Activated CD8-positive, alpha-beta T cell treated with anti-CD3 and anti-CD28 coated beads, Interleukin-2, amount 10 ng/mL, durations not matched to agents 7 days and 5 days (primary cell): ENCODE results near the gene C1orf50. TPM values are rescaled to one million over a fixed set of nuclear protein-coding genes. Genes with fewer than 3 reads are reported as not detected.
"Not testable (repeated sequence)": the region's sequence is repeated elsewhere in the genome, so short reads cannot be mapped to it uniquely, and the experiment has no call there.

ENCODE experiments used
- ATAC-seq: fragments of 150-1000 bp; cut with Tn5 transposase; one replicate; pipeline ENCODE4 v1.10.0; 2021; ENCODE audit warnings: moderate library complexity
- CTCF ChIA-PET: fragments of 350-600 bp; sonication (Branson Sonifier 250); formaldehyde crosslinking; loops from one replicate; lab custom pipeline; 2021; ENCODE audit warnings: antibody characterized with exemption; lab: Charles Lee
- POLR2A ChIA-PET: fragments of 350-600 bp; sonication (Branson Sonifier 250); formaldehyde crosslinking; loops from one replicate; lab custom pipeline; 2021; ENCODE audit warnings: antibody characterized with exemption; lab: Charles Lee
- DNase-seq: peaks from one replicate; pipeline ENCODE4 v3.0.0-alpha.2; 2020
- H3K27ac Mint-ChIP-seq: one replicate; pipeline ENCODE4 v1.8.0; 2021; ENCODE audit warnings: mild to moderate bottlenecking, mixed read lengths
- H3K27me3 Mint-ChIP-seq: one replicate; pipeline ENCODE4 v1.8.0; 2021; ENCODE audit warnings: low read depth, mixed read lengths
- H3K36me3 Mint-ChIP-seq: one replicate; pipeline ENCODE4 v1.8.0; 2021; ENCODE audit warnings: low read depth, mixed read lengths
- H3K4me1 Mint-ChIP-seq: one replicate; pipeline ENCODE4 v1.8.0; 2021; ENCODE audit warnings: low read depth, mixed read lengths
- H3K4me3 Mint-ChIP-seq: one replicate; pipeline ENCODE4 v1.8.0; 2021; ENCODE audit warnings: mild to moderate bottlenecking, mixed read lengths
- H3K9me3 Mint-ChIP-seq: one replicate; pipeline ENCODE4 v1.8.0; 2022; ENCODE audit warnings: mixed read lengths; ENCODE audit not compliant: insufficient read depth
- total RNA-seq, 2 experiments: library from RNA; stranded (reverse); gene quantifications; one replicate each; pipeline ENCODE4 v1.2.3, GENCODE V29; 2021

The C1orf50 gene
- 1 to 10 TPM; 6.3 to 6.7 TPM for total RNA-seq

DNA sequence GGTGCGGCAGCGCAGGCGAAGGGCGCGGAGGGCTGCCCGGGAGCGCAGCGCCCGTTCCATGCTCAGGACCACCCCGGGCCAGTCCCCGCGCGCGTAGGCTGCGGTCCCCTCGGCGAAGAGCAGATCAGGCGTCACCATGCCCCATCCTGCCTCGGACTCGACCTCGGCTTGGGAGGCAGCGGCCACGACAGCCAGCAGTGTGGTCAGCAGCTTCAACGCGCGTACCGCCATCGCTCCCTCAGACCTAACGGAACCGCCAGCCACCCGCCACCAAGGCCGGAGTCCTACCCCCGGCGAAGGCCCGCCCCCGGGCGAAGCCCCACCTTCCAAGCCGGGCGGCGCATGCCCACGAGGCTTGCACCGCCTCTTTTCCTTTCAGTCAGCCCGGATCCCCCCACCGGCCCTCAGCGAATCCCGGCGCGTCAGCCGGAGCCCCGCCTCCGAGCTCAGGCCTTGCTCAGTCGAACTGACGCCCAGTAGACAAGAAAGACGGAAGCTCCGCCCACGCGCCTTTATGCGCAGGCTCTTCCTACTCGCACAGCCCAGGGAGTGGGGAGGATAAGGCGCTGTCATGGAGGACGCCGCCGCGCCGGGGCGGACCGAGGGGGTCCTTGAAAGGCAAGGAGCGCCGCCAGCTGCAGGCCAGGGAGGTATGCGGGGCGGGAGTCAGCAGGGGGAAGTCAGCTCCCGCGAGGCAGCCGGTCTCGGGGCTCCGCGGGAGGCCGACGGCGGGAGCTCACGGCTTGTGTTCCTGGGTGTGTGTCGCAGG is at the start of gene C1orf50, which contains the start of gene P3H1:
Gene C1orf50, plus strand, starts transcription at position 509 of the 769 bp plus-strand sequence. Its CDS starts 63 bp downstream, at position 572.
Gene P3H1, minus strand, starts transcription at position 288 of the 769 bp plus-strand sequence. Its CDS starts 57 bp downstream, at position 231.
- DNase-seq: peak; percentile 100
- Mint-ChIP-seq H3K9me3 (no peaks in the 10 kb centered on the region), H3K4me3 (no peak within 1 kb of the TSS), H3K27ac (peak within 1 kb of the TSS; percentile 96), H3K4me1 (peaks cover 31% of the 10 kb centered on the region), H3K27me3 (no peaks in the 10 kb centered on the region), H3K36me3 (peaks cover 26% of the 10 kb centered on the region)
- ATAC-seq: peak; percentile 96
- ChIA-PET POLR2A (interaction anchor here (0.6 to 2.8 kb wide), 32 partner anchors 9 to 602 kb away, joined by 3 to 36 read pairs (median 5); partner anchors contain the start of genes ERMAP, FOXJ3, PPIH and SVBP), CTCF (interaction anchor here (0.6 to 5.9 kb wide), 26 partner anchors 9 to 593 kb away, joined by 3 to 90 read pairs (median 5); partner anchors contain the start of genes PPCS, PPIH and ZNF691)

DNA sequence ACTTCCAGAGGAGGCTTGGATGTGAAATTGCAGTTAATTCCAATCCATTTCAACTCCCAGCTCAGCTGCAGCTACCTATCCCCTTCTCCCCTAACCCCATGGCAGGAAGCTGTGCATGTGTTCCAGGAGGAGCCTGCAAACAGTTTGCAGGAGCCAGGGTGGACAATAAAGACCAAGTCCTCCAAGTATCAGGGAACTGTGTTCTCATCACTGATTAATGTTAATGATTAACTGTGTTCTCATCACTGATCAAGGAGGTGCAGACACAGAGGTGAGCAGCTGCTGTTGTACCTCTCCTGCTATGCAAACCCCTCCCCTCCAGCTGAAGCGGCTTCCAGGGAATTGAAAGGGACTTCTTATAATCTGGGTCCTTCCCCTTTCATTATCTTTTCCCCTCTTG is 46.2 kb upstream of the C1orf50 start:
- no peaks in the 10 kb centered on the region for H3K27me3 Mint-ChIP-seq
- H3K27ac Mint-ChIP-seq: no peak overlapping the region
- ChIA-PET POLR2A (no interaction called here), CTCF (interaction anchor here (0.6 kb wide), 1 partner anchor 1945 kb away, joined by 3 read pairs; no protein-coding TSS in a partner anchor)
- peaks cover 23% of the 10 kb centered on the region for H3K36me3 Mint-ChIP-seq
- no peaks in the 10 kb centered on the region for H3K9me3 Mint-ChIP-seq
- H3K4me3 Mint-ChIP-seq: no peak overlapping the region
- H3K4me1 Mint-ChIP-seq: no peaks in the 10 kb centered on the region
- DNase-seq (no peak), ATAC-seq (no peak)

DNA sequence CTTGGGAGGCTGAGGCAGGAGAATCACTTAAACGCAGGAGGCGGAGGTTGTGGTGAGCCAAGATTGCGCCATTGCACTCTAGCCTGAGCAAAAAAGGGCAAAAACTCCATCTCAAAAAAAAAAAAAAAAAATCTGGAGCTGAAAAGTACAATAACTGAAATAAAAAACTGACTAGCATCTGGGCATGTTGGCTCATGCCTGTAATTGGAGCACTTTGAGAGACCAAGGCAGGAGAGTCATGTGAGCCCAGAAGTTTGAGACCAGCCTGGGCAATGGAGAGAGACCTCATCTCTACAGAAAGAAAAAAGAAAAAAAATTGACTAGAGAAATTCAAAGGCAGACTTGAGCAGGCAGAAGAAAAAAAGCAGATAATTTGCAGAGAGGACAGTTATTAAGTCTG is 45.1 kb upstream of the C1orf50 start:
- Mint-ChIP-seq H3K27ac (no peak overlapping the region), H3K9me3 (no peaks in the 10 kb centered on the region), H3K4me3 (no peak overlapping the region), H3K27me3 (no peaks in the 10 kb centered on the region), H3K36me3 (peaks cover 17% of the 10 kb centered on the region), H3K4me1 (no peaks in the 10 kb centered on the region)
- ChIA-PET POLR2A (interaction anchor here (0.6 kb wide), 1 partner anchor 1149 kb away, joined by 3 read pairs; no protein-coding TSS in a partner anchor), CTCF (interaction anchor here (0.7 kb wide), 1 partner anchor 1716 kb away, joined by 3 read pairs; no protein-coding TSS in a partner anchor)
- no peak for ATAC-seq
- no peak for DNase-seq

DNA sequence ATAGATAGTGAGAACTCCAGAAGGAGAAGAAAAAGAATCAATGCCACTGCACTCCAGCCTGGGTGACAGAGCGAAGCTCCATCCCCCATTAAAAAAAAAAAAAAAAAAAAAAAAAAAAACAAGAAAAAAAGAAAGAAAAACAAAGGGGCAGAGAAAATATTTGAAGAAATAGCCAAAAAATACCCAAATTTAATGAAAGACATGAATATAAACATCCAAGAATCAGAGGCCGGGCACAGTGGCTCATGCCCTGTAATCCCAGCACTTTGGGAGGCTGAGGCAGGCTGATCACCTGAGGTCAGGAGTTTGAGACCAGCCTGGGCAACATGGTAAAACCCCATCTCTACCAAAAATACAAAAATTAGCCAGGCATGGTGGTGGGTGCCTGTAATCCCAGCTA is 44.6 kb upstream of the C1orf50 start:
- H3K27me3 Mint-ChIP-seq, H3K9me3 Mint-ChIP-seq, H3K4me3 Mint-ChIP-seq, H3K4me1 Mint-ChIP-seq, DNase-seq, H3K27ac Mint-ChIP-seq, ATAC-seq: not testable (repeated sequence)
- ChIA-PET POLR2A (interaction anchor here (0.6 kb wide), 2 partner anchors 39 to 1148 kb away, joined by 3 read pairs; no protein-coding TSS in a partner anchor), CTCF (interaction anchor here (1.0 kb wide), 1 partner anchor 44 kb away, joined by 3 read pairs; the partner anchor contains the start of gene P3H1)
- peaks cover 13% of the 10 kb centered on the region for H3K36me3 Mint-ChIP-seq

DNA sequence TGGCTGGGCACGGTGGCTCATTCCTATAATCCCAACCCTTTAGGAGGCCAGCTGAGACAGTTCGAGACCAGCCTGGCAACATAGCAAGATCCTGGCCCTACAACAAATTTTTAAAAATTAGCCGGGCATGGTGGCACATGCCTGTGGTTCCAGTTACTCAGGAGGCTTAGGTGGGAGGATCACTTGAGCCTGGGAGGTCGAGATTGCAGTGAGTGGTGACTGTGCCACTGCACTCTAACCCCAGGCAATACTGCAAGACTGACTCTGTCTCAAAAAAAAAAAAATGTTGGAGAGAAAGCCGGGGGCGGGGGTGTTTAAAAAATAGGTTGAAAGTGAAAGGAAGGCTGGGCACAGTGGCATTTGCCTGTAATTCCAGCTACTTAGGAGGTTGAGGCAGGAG is 43.5 kb upstream of the C1orf50 start:
- no peak for ATAC-seq
- CTCF ChIA-PET: interaction anchor here (1.0 kb wide), 2 partner anchors 21 to 43 kb away, joined by 3 read pairs; partner anchors contain the start of gene P3H1
- Mint-ChIP-seq H3K27ac (no peak overlapping the region), H3K9me3 (no peaks in the 10 kb centered on the region), H3K4me3 (no peak overlapping the region), H3K4me1 (no peaks in the 10 kb centered on the region), H3K27me3 (no peaks in the 10 kb centered on the region), H3K36me3 (peaks cover 4% of the 10 kb centered on the region)
- no peak for DNase-seq
- POLR2A ChIA-PET: no interaction called here

DNA sequence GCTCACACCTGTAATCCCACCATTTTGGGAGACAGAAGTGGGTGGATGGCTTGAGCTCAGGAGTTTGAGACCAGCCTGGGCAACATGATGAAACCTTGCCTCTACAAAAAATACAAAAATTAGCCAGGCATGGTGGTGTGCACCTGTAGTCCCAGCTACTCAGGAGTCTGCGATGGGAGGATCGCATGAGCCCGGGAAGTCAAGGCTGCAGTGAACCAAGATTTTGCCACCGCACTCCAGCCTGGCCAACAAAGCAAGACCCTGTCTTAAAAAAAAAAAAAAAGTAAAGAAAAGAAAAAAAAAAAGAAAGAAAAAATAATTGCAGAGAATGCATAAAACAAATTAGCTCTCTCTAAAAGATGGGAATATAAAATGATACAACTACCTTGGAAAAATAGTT is 41.2 kb upstream of the C1orf50 start:
- H3K36me3 Mint-ChIP-seq, DNase-seq, H3K27ac Mint-ChIP-seq, POLR2A ChIA-PET, H3K27me3 Mint-ChIP-seq, H3K9me3 Mint-ChIP-seq, ATAC-seq, H3K4me3 Mint-ChIP-seq, H3K4me1 Mint-ChIP-seq: not testable (repeated sequence)
- CTCF ChIA-PET: interaction anchor here (0.6 kb wide), 1 partner anchor 13 kb away, joined by 3 read pairs; no protein-coding TSS in a partner anchor

DNA sequence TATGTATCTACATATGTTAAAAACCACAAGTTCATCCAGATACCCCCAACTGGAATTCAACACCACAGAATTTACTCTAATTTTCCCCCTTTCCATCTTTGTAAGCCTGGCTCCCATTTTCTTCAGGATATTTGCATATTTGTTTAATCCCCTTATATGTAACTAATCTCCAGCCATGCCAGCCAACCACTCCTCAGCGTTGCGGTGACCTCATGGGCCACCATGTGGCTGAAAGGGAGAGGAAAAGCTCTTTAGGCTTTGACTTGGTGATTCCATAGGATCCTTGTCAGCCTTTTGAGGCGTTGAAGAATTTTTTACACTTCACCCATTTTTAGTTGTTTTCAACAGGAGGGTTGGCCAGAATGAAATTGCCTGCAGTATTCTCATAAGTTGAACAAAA is 37.0 kb upstream of the C1orf50 start:
- Mint-ChIP-seq H3K27ac (no peak overlapping the region), H3K9me3 (no peaks in the 10 kb centered on the region), H3K4me3 (no peak overlapping the region), H3K4me1 (no peaks in the 10 kb centered on the region), H3K36me3 (no peaks in the 10 kb centered on the region), H3K27me3 (no peaks in the 10 kb centered on the region)
- ATAC-seq (no peak), DNase-seq (no peak)
- POLR2A ChIA-PET: no interaction called here
- CTCF ChIA-PET: interaction anchor here (1.1 to 1.4 kb wide), 2 partner anchors 37 to 152 kb away, joined by 3 to 4 read pairs; partner anchors contain the start of genes C1orf50 and P3H1

DNA sequence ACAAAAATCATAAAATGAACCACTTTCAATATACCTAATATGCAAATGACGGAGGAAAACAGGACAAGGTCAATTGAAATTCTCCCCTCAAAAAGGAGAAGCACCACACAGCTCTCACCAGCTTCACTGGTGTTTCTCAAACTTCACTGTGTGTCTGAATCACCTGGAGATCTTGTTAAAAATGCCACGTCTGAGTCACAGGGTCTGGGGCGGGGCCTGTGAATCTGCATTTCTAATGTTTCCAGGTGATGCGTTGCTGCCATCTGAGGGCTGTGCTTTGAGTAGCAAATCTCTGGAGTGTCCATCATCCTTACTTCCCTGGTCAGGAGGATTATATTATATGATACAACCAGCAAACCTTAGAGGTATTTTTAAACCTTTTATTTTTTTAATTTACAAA is 36.1 kb upstream of the C1orf50 start:
- Mint-ChIP-seq H3K4me3 (no peak overlapping the region), H3K4me1 (no peaks in the 10 kb centered on the region), H3K36me3 (no peaks in the 10 kb centered on the region), H3K27ac (no peak overlapping the region), H3K27me3 (no peaks in the 10 kb centered on the region), H3K9me3 (no peaks in the 10 kb centered on the region)
- ChIA-PET POLR2A (no interaction called here), CTCF (interaction anchor here (0.7 to 1.4 kb wide), 3 partner anchors 36 to 156 kb away, joined by 3 to 4 read pairs (median 3); partner anchors contain the start of genes C1orf50 and P3H1)
- ATAC-seq (no peak), DNase-seq (peak; percentile 38)

DNA sequence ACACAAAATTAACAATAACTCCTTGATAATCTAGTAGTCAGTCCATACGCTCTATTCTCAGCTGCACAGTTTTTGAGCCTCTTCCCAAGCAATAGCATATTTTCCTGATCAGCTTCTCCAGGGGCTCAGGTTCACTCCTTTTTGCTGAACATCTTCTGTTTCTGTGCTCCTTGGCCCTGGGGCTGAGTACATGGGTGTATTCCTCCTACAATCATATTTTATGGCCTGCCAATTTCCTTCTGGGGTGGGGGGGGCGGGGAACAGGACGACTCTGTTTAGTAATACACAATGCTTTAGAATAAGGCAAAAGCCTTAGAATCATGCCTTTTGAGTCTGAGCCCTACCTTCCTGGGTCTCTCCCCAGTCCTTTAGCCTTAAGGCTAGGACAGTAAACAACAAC is 35.5 kb upstream of the C1orf50 start:
- DNase-seq: no peak
- Mint-ChIP-seq H3K27ac (no peak overlapping the region), H3K4me3 (no peak overlapping the region), H3K36me3 (no peaks in the 10 kb centered on the region), H3K9me3 (no peaks in the 10 kb centered on the region), H3K4me1 (peaks cover 2% of the 10 kb centered on the region), H3K27me3 (no peaks in the 10 kb centered on the region)
- POLR2A ChIA-PET: no interaction called here
- ATAC-seq: no peak
- CTCF ChIA-PET: interaction anchor here (1.4 kb wide), 1 partner anchor 35 kb away, joined by 4 read pairs; the partner anchor contains the start of genes C1orf50 and P3H1

DNA sequence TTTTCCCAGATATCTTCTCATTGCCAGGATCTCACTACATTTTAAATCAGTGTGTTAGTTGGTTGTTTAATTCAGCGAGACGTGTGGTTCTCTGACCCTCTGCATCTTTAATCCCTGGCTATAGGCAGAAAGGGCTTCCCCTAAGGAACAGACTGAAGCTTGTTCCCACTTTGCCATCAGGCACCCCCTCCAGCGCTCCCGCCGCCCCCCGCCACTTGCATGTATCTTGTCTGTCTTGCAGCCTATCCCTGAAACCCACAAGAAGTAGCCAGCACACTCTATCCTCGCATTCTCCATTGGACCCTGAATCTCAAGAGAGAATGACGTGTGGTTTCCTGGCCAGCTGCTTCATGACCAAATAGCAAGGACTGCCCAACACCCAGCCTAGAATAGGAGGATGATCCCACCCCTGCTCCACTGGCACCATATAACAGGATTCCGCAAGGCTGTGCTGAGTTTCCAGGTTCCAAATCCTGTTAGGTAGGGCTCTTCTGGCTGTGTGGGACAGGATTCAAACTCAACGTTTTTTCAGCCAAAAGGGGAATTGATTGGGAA is 34.8 kb upstream of the C1orf50 start:
- no peaks in the 10 kb centered on the region for H3K36me3 Mint-ChIP-seq
- no peaks in the 10 kb centered on the region for H3K9me3 Mint-ChIP-seq
- CTCF ChIA-PET: no interaction called here
- H3K27ac Mint-ChIP-seq: no peak overlapping the region
- no peaks in the 10 kb centered on the region for H3K27me3 Mint-ChIP-seq
- no peak overlapping the region for H3K4me3 Mint-ChIP-seq
- peaks cover 8% of the 10 kb centered on the region for H3K4me1 Mint-ChIP-seq
- POLR2A ChIA-PET: no interaction called here
- no peak for DNase-seq
- ATAC-seq: no peak

DNA sequence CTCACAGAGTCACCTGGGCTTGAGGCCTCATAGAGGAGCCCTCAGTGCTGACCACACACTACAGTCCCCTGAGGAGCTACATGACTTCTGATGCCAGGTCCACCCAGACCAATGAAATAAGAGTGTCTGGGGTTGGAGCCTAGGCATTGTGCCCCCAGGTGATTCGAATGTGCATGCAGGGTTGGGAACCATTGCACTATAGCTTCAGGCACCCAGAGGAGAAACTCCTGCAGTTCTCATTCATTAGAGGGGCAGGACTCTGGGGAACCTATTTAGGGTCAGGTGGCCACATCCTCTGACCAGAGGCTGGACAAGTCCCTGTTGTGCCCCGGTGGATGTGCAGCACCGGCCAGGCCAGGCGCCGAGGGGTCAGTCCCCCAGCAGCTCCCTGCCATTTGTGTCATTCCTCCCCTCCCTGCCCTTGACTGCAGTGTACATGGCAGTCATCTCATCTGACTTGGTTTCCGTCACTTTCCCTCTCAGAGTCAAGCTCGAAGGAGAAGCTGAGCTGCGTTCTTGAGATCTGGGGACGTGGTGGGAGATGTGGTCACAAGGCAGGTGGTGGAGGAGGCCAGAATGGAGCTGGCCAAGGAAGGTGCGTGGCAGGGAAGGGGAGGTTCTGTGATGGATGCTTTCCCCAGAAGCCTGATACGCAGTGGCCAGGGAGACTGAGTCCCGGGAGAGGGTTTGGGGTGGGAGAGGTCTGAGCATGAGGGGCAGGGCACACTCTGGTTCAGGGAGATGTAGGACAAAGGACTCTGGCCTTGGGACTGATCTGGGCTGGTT is 33.4 kb upstream of the C1orf50 start:
- Mint-ChIP-seq H3K4me1 (peaks cover 11% of the 10 kb centered on the region), H3K9me3 (no peaks in the 10 kb centered on the region), H3K4me3 (no peak overlapping the region), H3K36me3 (no peaks in the 10 kb centered on the region), H3K27ac (no peak overlapping the region), H3K27me3 (no peaks in the 10 kb centered on the region)
- ChIA-PET CTCF (no interaction called here), POLR2A (interaction anchor here (1.2 kb wide), 1 partner anchor 33 kb away, joined by 3 read pairs; the partner anchor contains the start of genes C1orf50 and P3H1)
- no peak for ATAC-seq
- DNase-seq: no peak
